Measurements from ENCODE around the gene MKNK2. TPM values are rescaled to one million over a fixed set of nuclear protein-coding genes. Genes with fewer than 3 reads are reported as not detected.
A peak's percentile ranks its signal among the peaks of the same experiment; 100 is the strongest.

The MKNK2 gene
- total RNA-seq, 1 experiment from 2014 or later: 271 TPM

DNA sequence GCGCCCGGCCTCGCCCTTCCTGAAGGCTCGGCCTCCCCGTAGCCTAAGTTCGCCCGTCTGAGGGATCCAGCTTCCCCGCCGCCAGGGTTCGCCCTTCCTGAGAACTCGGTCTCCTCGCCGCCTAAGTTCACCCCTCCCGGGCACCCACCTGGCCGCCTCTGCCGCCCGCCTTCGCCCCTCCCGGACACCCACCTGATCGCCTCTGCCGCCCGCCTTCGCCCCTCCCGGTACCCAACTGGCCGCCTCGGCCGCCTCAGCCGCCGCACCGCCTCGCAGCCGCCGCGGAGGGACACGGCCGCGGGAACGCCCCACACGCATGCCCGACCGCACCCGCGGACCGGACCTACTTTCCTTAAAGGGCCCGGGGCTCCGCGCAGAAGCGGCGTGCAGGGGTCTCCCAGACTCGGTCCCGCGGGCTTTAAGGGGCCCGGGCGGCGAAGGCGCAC lies 45.0 kb upstream of the MKNK2 start, which contains the start of gene MOB3A:
Gene MOB3A, minus strand, starts transcription at position 293 of the 446 bp plus-strand sequence. CDS start 17,766 bp downstream, outside the sequence.
- DNase-seq (ENCODE audit: low read depth, low spot score) (peak; percentile 85), ATAC-seq (peak; percentile 65)
- Histone ChIP-seq H3K27me3 (ENCODE audit: insufficient read depth, low read length) (no peaks in the 10 kb centered on the region), H3K9ac (ENCODE audit: low read length) (peak within 1 kb of the TSS; percentile 86), H3K9me3 (ENCODE audit: control insufficient read depth in 1 of 2, insufficient read depth in 1 of 2, low read depth in 1 of 2, low read length in 2 of 2) (no peaks in the 10 kb centered on the region), H3K36me3 (ENCODE audit: control insufficient read depth in 1 of 2, insufficient read depth in 2 of 2, low read length in 2 of 2) (peaks cover 3 to 5% of the 10 kb centered on the region in 2 experiments; a peak in 2 of 4 replicates), H3K9me2 (ENCODE audit: insufficient read depth) (no peaks in the 10 kb centered on the region), H3K4me3 (replicated peaks in 1 of 2; ENCODE audit: low read depth in 1 of 2, low read length in 2 of 2) (peak within 1 kb of the TSS; percentile 77 to 88), H4K20me1 (ENCODE audit: insufficient read depth) (no peaks in the 10 kb centered on the region), H3K27ac (ENCODE audit: low read depth, low read length) (peak within 1 kb of the TSS; percentile 99), H3K79me2 (ENCODE audit: insufficient read depth, low read length) (peaks cover 18% of the 10 kb centered on the region), H2AFZ (ENCODE audit: low read depth, low read length, poor library complexity, severe bottlenecking) (no peak within 1 kb of the TSS), H3K4me1 (ENCODE audit: control insufficient read depth in 1 of 2, insufficient read depth in 2 of 2, low read length in 2 of 2) (peaks cover 11 to 26% of the 10 kb centered on the region in 2 experiments), H3K4me2 (ENCODE audit: low read length) (peak within 1 kb of the TSS; percentile 91)
- CTCF ChIA-PET: no interaction called here
- RAD21 ChIA-PET (ENCODE audit: low non-redundant PET in 1 of 2, low total read pairs in 2 of 2, uncharacterized antibody in 2 of 2, unreplicated experiment in 2 of 2): no interaction called here
- intact Hi-C loops (cut with micrococcal nuclease): loop anchor here (1.0 kb wide), 1 partner anchor 77 kb away; no protein-coding TSS in a partner anchor
- no TSS peak for BruUV-seq (replicated peaks)
- POLR2A ChIA-PET: no interaction called here
- TF ChIP-seq ZNF274 (IDR thresholded peaks at IDR 0.05; ENCODE audit: low read depth, low read length) (no peak), POLR2A (IDR thresholded peaks at IDR 0.05; ENCODE audit: borderline replicate concordance, extremely low read depth, insufficient read depth, insufficient read length) (peak; percentile 26), EZH2phosphoT487 (IDR thresholded peaks at IDR 0.05; ENCODE audit: borderline replicate concordance) (no peak), ELF1 (IDR thresholded peaks at IDR 0.05; ENCODE audit: borderline replicate concordance, low read depth) (no peak), SIN3A (IDR thresholded peaks at IDR 0.05; ENCODE audit: low read depth) (peak; percentile 95), YY1 (IDR thresholded peaks at IDR 0.05; ENCODE audit: extremely low read depth, insufficient replicate concordance, low read depth, low read length) (no peak), JUND (IDR thresholded peaks at IDR 0.05) (peak; percentile 20; the same call in 1 of the 2 replicates), EGR1 (IDR thresholded peaks at IDR 0.05; ENCODE audit: low read depth) (peak; percentile 43; the same call in 1 of the 2 replicates), EZH2 (IDR thresholded peaks at IDR 0.05) (no peak), ZFX (IDR thresholded peaks at IDR 0.05) (peak; percentile 65; the same call in 1 of the 2 replicates), SP1 (IDR thresholded peaks at IDR 0.05; ENCODE audit: low read depth) (peak; percentile 94), CEBPB (IDR thresholded peaks at IDR 0.05; ENCODE audit: low read depth) (no peak; the same call in 1 of the 2 replicates), SRF (IDR thresholded peaks at IDR 0.05; ENCODE audit: low read depth) (no peak; the same call in 1 of the 2 replicates), POLR2AphosphoS5 (IDR thresholded peaks at IDR 0.05; ENCODE audit: low read depth, low read length) (peak; percentile 79), TCF7L2 (IDR thresholded peaks at IDR 0.05; ENCODE audit: borderline replicate concordance, extremely low read depth, insufficient read depth, insufficient read length) (peak; percentile 52), CBX3 (IDR thresholded peaks at IDR 0.05; ENCODE audit: low read depth) (peak; percentile 77)
- TF ChIP-seq, protein P1, sequence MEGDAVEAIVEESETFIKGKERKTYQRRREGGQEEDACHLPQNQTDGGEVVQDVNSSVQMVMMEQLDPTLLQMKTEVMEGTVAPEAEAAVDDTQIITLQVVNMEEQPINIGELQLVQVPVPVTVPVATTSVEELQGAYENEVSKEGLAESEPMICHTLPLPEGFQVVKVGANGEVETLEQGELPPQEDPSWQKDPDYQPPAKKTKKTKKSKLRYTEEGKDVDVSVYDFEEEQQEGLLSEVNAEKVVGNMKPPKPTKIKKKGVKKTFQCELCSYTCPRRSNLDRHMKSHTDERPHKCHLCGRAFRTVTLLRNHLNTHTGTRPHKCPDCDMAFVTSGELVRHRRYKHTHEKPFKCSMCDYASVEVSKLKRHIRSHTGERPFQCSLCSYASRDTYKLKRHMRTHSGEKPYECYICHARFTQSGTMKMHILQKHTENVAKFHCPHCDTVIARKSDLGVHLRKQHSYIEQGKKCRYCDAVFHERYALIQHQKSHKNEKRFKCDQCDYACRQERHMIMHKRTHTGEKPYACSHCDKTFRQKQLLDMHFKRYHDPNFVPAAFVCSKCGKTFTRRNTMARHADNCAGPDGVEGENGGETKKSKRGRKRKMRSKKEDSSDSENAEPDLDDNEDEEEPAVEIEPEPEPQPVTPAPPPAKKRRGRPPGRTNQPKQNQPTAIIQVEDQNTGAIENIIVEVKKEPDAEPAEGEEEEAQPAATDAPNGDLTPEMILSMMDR (IDR thresholded peaks at IDR 0.05 in 2 of 3, conservative IDR thresholded peaks at IDR 0.05 in 1 of 3; ENCODE audit: borderline replicate concordance in 1 of 3, insufficient read depth in 1 of 3, low read depth in 2 of 3, low read length in 2 of 3): peak in 2 of 3 experiments; percentile 38 to 43; a peak in 4 of 6 replicates
- TF ChIP-seq, protein P2, sequence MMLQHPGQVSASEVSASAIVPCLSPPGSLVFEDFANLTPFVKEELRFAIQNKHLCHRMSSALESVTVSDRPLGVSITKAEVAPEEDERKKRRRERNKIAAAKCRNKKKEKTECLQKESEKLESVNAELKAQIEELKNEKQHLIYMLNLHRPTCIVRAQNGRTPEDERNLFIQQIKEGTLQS (IDR thresholded peaks at IDR 0.05): no peak
- TF ChIP-seq, protein P3, sequence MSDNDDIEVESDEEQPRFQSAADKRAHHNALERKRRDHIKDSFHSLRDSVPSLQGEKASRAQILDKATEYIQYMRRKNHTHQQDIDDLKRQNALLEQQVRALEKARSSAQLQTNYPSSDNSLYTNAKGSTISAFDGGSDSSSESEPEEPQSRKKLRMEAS (IDR thresholded peaks at IDR 0.05): peak; percentile 94
- TF ChIP-seq, protein P4, sequence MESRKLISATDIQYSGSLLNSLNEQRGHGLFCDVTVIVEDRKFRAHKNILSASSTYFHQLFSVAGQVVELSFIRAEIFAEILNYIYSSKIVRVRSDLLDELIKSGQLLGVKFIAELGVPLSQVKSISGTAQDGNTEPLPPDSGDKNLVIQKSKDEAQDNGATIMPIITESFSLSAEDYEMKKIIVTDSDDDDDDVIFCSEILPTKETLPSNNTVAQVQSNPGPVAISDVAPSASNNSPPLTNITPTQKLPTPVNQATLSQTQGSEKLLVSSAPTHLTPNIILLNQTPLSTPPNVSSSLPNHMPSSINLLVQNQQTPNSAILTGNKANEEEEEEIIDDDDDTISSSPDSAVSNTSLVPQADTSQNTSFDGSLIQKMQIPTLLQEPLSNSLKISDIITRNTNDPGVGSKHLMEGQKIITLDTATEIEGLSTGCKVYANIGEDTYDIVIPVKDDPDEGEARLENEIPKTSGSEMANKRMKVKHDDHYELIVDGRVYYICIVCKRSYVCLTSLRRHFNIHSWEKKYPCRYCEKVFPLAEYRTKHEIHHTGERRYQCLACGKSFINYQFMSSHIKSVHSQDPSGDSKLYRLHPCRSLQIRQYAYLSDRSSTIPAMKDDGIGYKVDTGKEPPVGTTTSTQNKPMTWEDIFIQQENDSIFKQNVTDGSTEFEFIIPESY (IDR thresholded peaks at IDR 0.05; ENCODE audit: extremely low read depth, insufficient replicate concordance, low read length): no peak
- TF ChIP-seq, protein P5, sequence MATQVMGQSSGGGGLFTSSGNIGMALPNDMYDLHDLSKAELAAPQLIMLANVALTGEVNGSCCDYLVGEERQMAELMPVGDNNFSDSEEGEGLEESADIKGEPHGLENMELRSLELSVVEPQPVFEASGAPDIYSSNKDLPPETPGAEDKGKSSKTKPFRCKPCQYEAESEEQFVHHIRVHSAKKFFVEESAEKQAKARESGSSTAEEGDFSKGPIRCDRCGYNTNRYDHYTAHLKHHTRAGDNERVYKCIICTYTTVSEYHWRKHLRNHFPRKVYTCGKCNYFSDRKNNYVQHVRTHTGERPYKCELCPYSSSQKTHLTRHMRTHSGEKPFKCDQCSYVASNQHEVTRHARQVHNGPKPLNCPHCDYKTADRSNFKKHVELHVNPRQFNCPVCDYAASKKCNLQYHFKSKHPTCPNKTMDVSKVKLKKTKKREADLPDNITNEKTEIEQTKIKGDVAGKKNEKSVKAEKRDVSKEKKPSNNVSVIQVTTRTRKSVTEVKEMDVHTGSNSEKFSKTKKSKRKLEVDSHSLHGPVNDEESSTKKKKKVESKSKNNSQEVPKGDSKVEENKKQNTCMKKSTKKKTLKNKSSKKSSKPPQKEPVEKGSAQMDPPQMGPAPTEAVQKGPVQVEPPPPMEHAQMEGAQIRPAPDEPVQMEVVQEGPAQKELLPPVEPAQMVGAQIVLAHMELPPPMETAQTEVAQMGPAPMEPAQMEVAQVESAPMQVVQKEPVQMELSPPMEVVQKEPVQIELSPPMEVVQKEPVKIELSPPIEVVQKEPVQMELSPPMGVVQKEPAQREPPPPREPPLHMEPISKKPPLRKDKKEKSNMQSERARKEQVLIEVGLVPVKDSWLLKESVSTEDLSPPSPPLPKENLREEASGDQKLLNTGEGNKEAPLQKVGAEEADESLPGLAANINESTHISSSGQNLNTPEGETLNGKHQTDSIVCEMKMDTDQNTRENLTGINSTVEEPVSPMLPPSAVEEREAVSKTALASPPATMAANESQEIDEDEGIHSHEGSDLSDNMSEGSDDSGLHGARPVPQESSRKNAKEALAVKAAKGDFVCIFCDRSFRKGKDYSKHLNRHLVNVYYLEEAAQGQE (IDR thresholded peaks at IDR 0.05; ENCODE audit: low read depth): no peak
